HT-29 (cell line): ENCODE results near the gene DBF4B. TPM values are rescaled to one million over a fixed set of nuclear protein-coding genes. Genes with fewer than 3 reads are reported as not detected.
A peak's percentile ranks its signal among the peaks of the same experiment; 100 is the strongest.
"Not testable (repeated sequence)": the region's sequence is repeated elsewhere in the genome, so short reads cannot be mapped to it uniquely, and the experiment has no call there.

Source experiments
- DNase-seq: peaks from one replicate; pipeline ENCODE4 v3.0.0-alpha.2; 2015; ENCODE audit warnings: low spot score
- total RNA-seq: library from RNA; depleted of rRNA; stranded (reverse); fragments of >200 nt; shearing (Covaris generic); gene quantifications from 2 replicates; pipeline ENCODE4 v1.2.3, GENCODE V29; 2014; rRNA removed

Gene DBF4B
- 11.4 and 11.8 TPM in 2 replicates for total RNA-seq

DNA sequence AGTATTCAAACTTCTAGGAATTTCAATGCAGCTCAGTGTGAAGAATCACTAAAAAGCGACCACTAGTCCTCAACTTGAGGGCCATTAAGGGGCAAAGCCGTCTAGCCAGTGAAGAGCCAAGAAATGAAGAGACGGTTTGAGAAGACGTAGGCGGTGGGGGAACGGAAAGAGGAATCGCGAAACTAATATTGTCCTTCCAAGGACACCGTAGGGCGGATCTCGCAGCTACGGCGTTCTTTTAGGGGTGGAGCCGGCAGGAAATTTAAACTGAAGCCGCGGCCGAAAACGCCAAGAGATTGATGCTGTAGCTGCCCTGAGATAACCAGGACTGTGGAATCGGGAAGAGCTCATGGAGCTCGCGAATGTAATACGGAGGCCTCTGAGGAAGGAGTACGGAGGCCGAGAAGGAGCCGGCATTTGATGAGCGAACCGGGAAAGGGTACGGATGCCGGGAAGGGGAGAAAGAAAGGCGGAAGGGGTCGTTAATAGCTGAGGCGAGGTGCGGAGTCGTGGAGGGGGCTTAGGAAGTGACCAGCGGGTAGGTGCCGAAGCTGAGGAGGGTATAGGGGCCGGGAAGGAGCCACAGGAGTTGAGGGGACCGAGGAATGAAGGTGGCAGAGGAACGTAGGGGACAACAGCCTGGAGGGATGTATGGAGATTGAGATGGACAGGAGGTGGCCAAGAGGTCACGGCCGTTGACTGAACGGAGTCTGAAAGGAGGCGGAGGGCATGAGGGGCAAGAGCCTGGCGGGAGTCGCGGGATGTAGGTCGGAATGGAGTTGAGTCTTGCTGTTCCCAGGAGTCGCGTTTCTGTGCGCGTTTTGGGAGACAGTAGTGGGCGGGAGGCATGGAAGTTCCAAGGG, at the start of gene DBF4B:
Gene DBF4B (plus strand): TSS at position 265 of the 863 bp plus-strand sequence. CDS start 156 bp downstream, at position 421.
- DNase-seq: peak; percentile 90

DNA sequence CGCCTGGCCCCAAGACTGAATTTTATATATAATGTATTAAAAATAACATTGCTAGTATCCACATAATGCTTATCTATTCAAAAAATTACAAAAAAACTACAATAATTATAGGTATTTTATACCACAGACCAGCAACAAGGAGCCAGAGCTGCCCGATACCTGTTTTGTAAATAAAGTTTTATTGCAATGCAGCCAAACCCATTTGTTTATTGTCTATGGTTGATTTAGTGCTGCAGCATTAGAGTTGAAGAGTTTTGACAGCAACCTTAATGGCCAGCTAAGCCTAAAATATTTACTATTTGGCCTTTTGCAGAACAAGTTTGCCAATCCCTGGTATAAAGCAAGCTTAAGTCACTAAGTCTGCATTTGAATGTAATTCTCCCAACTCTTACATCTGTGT, 46.6 kb upstream of the DBF4B start:
- no peak for DNase-seq

DNA sequence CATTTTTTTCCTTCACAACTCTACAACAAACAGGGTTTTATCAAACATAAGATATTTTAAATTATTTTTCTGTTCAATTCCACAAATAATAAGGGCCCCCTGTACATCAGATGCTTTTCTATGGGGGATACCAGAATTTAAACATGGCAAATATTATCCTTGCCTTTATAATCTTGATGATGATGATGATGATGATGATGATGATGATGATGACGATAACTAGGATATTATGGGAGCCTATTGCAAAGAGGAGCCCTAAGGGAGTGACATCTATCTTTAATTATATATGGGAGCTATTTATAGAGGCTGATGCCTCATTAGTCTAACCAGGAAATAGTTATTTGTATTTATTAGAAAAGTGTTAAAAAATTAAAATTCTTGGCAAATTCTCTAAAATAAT, 45.4 kb upstream of the DBF4B start:
- no peak for DNase-seq

DNA sequence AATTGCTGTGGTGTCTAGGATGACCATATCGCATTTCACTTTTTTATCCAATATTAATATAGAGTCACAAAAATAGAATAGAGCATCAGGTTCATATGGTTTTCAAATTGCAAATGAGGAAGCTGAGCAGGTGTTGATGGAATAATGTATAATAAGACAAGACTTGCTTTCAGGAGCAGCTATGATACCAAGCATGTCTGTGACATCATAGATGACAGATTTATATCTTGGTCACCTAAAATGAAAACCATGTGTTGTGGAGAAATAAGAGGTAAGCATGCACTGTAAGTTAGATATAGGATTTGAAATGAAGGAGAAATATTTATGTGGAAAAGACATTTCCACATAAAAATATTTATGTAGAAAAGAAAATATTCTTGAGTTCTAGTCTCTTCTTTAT, 43.6 kb upstream of the DBF4B start:
- no peak for DNase-seq

DNA sequence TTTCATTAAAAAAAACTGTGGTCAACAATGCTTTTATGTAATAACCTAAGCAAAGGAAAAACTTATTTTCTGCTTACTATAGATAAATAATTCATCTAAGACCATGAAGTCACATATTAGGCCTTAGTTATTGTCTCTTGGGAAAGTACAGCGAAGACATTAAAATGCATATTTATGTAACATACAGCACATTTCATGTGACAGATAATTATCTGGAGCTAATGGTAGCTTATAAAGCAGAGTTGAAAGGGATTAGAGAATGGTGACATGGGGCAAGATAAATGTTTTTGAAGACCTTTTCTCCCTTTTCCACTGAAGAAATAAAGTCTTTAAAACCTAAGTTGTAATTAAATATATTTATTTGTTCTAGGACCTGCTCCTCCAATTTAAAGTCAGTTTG, 42.5 kb upstream of the DBF4B start:
- no peak for DNase-seq

- DNase-seq: peak; percentile 37
Observed at GRCh38 chr17:44672479-44673093, 35.9 kb upstream of the DBF4B start.

DNA sequence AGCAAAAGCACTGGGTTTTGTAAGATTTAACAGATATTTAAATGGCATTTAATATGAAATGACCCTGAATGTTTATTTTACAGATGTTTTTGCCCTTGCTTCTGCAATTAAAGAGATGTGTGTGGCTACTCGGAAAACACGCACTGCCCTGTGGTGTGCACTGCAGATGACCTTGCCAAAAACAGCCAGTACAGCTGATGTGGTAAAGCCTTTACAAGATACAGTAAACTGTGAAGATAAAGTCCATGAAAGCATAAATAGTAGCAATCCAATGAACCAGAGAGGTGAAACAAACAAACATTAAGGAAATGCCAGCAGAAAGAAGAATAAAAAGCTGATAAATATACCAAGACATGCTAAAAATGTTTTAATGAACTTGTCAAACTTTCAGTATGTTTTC, 34.6 kb upstream of the DBF4B start:
- DNase-seq: no peak

GRCh38 chr17:44677136-44677535, 31.3 kb upstream of the DBF4B start:
- no peak for DNase-seq

DNA sequence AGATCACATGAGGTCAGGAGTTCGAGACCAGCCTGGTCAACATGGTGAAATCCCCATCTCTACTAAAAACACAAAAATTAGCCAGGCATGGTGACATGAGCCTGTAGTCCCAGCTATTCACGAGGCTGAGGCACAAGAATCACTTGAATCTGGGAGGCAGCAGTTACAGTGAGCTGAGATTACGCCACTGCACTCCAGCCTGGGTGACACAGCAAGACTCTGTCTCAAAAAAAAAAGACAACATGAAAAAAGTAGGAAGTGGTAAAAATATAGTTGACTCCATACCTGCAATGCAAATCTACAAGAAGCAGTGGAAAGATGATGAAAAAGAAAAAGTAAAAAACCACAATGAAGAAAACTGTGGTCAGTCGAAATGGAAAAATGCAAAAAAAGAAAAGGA, 25.2 kb upstream of the DBF4B start:
- DNase-seq: not testable (repeated sequence)

- no peak for DNase-seq
Observed at GRCh38 chr17:44687756-44688155, 20.7 kb upstream of the DBF4B start.

- no peak for DNase-seq
Observed at GRCh38 chr17:44688200-44688599, 20.3 kb upstream of the DBF4B start.

DNA sequence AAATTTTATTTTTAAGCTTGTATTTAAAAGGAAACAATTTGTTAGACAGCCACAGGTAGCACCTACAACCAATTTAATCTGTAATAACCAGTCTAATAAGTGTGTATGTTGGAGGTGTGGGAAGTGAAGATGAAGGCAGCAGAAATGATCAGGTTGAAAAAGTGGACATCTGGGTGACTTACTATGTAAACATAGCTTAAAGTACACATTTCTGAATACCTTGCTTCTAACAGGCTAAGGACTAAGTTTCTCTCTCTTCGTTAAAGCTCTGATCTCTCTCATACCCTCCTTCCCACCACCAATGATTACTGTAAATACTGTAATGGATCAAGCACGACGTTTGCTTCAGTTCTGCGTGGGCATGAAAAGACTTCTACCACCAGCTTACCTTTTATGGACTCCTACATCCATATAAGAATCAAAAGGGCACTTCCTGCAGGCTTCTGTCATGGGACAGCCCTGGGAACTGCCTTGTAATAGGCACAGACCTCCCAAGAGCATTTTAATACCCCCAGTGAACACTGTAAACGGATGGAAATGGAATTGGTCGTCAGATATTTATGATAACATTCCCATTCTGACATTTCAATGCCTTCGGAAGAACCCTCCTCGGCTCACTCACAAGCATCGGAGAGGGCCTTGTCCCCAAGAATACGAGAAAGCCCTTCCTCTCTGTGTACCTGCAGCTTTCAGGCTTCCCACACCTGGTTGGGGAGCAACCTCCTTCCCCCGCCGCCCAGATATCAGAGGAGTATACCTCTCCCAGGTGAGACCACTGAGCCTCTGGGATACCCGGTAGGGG, 19.6 kb upstream of the DBF4B start:
- no peak for DNase-seq

- peak; percentile 86 for DNase-seq
Observed at GRCh38 chr17:44689477-44690217, 18.8 kb upstream of the DBF4B start, which contains the start of gene CCDC43. Gene CCDC43, minus strand, starts transcription at chr17:44689776. Its CDS starts 23 bp downstream, at chr17:44689753.

DNA sequence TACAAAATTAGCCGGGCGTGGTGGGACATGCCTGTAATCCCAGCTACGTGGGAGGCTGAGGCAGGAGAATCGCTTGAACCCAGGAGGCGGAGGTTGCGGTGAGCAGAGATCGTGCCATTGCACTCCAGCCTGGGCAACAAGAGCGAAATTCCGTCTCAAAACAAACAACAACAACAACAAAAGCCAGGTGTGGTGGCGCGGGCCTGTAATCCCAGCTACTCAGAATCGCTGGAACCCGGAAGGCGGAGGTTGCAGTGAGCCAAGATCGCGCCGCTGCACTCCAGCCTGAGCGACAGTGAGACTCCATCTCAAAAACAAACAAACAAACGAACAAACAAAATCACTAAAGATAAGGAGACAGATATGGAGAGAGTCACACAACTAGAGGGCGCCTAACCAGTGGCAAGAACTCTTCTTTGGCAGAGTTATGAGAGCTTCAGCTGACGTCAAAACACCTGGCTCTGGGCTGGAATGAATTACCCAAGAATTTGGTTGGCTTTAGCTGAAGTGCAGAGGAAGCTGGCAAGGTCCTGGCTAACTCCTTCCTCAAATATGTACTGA, 17.6 kb upstream of the DBF4B start:
- DNase-seq: peak; percentile 22

DNA sequence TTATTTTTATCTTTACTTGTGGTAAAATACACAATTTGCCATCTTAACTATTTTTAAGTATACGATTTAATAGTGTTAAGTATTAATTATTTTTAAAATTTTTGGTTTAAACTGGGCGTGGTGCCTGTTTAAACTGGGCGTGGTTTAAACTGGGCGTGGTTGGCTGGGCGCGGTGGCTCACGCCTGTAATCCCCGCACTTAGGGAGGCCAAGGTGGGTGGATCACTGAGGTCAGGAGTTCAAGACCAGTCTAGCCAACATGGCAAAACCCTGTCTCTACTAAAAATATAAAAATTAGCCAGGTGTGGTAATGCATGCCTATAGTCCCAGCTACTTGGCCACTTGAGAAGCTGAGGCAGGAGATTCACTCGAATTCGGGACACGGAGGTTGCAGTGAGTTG, 14.9 kb upstream of the DBF4B start:
- DNase-seq: no peak

DNA sequence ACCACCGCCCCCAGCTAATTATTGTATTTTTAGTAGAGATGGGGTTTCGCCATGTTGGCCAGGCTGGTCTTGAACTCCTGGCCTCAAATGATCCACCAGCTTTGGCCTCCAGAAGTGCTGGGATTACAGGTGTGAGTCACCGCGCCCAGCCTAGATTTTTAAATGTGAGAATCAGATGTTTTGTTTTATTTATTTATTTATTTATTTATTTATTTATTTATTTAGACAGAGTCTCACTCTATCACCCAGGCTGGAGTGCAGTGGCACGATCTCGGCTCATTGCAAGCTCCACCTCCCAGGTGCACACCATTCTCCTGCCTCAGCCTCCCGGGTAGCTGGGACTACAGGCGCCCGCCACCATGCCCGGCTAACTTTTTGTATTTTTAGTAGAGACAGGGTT, 8.2 kb upstream of the DBF4B start:
- not testable (repeated sequence) for DNase-seq

GRCh38 chr17:44707755-44708400, 587 bp upstream of the DBF4B start:
- DNase-seq: peak; percentile 28

GRCh38 chr17:44719444-44719843, 11.0 kb downstream of the DBF4B start:
- no peak for DNase-seq

DNA sequence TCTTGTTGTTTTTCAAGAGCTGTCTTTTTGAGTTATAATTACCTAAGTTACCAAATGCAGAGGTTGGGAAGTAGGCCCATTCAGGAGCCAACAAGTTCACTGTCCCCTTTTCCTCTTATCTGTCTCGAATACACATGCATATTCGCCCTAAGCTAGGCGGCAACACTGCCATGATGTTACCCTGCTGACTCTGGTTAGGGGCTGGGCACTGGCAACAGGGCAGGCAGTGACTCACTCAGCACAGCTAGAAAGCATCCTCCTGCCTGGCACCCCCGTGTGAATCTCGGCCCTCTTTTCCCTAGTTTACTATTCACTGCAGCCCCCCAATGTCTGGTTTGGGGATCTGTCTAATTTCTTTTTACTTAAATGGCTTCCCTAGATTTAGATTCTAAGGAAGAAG, 13.8 kb downstream of the DBF4B start:
- no peak for DNase-seq

- DNase-seq: not testable (repeated sequence)
Observed at GRCh38 chr17:44726121-44726520, 17.7 kb downstream of the DBF4B start.
